GM12878 (cell line): Measurements from ENCODE around the gene MOGAT3. TPM values are rescaled to one million over a fixed set of nuclear protein-coding genes. Genes with fewer than 3 reads are reported as not detected.

Experiments
- ATAC-seq: fragments of 200-7000 bp; cut with Tn5 transposase; 3 replicates; pipeline ENCODE4 v1.9.1; 2020; ENCODE audit warnings: mild to moderate bottlenecking, moderate library complexity
- BruUV-seq: library from RNA; stranded (reverse); fragments of 400-500 nt; replicated peaks from 2 replicates; lab custom pipeline; 2021; lab: Mats Ljungman, UMichigan
- CTCF ChIA-PET: fragments of 300-600 bp; sonication (Branson Sonifier 250); formaldehyde crosslinking; extraction: SDS; loops from one replicate; lab custom pipeline; 2021; ENCODE audit warnings: inconsistent platforms; lab: Yijun Ruan, JAX
- POLR2A ChIA-PET: fragments of 350-600 bp; formaldehyde crosslinking; extraction: SDS; loops from one replicate; lab custom pipeline; 2021; ENCODE audit warnings: inconsistent platforms; lab: Charles Lee
- RAD21 ChIA-PET: fragments of 300-600 bp; sonication (Branson Sonifier 250); formaldehyde crosslinking; loops from one replicate; lab custom pipeline; 2023; ENCODE audit warnings: antibody characterized with exemption; ENCODE audit not compliant: unreplicated experiment; lab: Charles Lee
- SMC1A ChIA-PET: fragments of 300-600 bp; sonication (Branson Sonifier 250); formaldehyde crosslinking; loops from one replicate; lab custom pipeline; 2023; ENCODE audit not compliant: unreplicated experiment, uncharacterized antibody; lab: Charles Lee
- DNase-seq: peaks from one replicate; pipeline ENCODE4 v3.0.0-alpha.2; 2011; ENCODE audit warnings: low read depth, low spot score
- FAIRE-seq: peaks from 3 replicates; lab custom pipeline; 2011; peaks lifted over from hg19 to GRCh38; lab: Jason Lieb, UNC
- H2AFZ ChIP-seq: 2 replicates; pipeline ENCODE4 v1.6.0; 2011; ENCODE audit warnings: low read depth, low read length, control low read depth; ENCODE audit not compliant: control insufficient read depth
- H3K27ac ChIP-seq: 2 replicates; pipeline ENCODE4 v1.5.1; 2011; ENCODE audit warnings: control low read depth; ENCODE audit not compliant: control insufficient read depth, insufficient read depth
- H3K27me3 ChIP-seq, 2 experiments: replicated peaks in 1 of 2; 2 replicates each; pipeline versions ENCODE4 v1.6.0 to v1.6.1; 2011; ENCODE audit warnings: low read length in 1 of 2; ENCODE audit not compliant: control insufficient read depth in 2 of 2, insufficient read depth in 2 of 2
- H3K36me3 ChIP-seq, 2 experiments: 2 replicates each; pipeline ENCODE4 v1.5.1; 2011; ENCODE audit warnings: low read length in 1 of 2; ENCODE audit not compliant: control insufficient read depth in 2 of 2, insufficient read depth in 2 of 2
- H3K4me1 ChIP-seq: 2 replicates; pipeline ENCODE4 v1.6.1; 2011; ENCODE audit warnings: mild to moderate bottlenecking, low read length, moderate library complexity, mixed read lengths; ENCODE audit not compliant: control insufficient read depth, insufficient read depth
- H3K4me2 ChIP-seq: 2 replicates; pipeline ENCODE4 v1.6.0; 2011; ENCODE audit warnings: control low read depth; ENCODE audit not compliant: control insufficient read depth, insufficient read depth
- H3K4me3 ChIP-seq: fragments of 200-600 bp; sonication (generic); 2 replicates; pipeline ENCODE4 v1.5.1; 2016
- H3K79me2 ChIP-seq: 2 replicates; pipeline ENCODE4 v1.6.0; 2011; ENCODE audit warnings: low read length; ENCODE audit not compliant: control insufficient read depth, insufficient read depth
- H3K9ac ChIP-seq: 2 replicates; pipeline ENCODE4 v1.8.0; 2011; ENCODE audit warnings: low read length, control low read depth, mixed read lengths; ENCODE audit not compliant: control insufficient read depth, insufficient read depth
- H3K9me3 ChIP-seq: replicated peaks from 3 replicates; pipeline ENCODE4 v1.5.1; 2011; ENCODE audit warnings: mild to moderate bottlenecking, low read length; ENCODE audit not compliant: control insufficient read depth, insufficient read depth
- H4K20me1 ChIP-seq: 2 replicates; pipeline ENCODE4 v1.6.0; 2011; ENCODE audit not compliant: control insufficient read depth, insufficient read depth
- FOS ChIP-seq: IDR thresholded peaks from 3 replicates; pipeline ENCODE4 v1.6.1; 2011; ENCODE audit warnings: borderline replicate concordance; ENCODE audit not compliant: insufficient read length; ENCODE audit errors: extremely low read depth
- PAX5 ChIP-seq: IDR thresholded peaks from 2 replicates; pipeline ENCODE4 v1.6.1; 2011; ENCODE audit warnings: low read depth, low read length, borderline replicate concordance
- RCOR1 ChIP-seq: conservative IDR thresholded peaks from 2 replicates; pipeline ENCODE4 v1.6.1; 2012; ENCODE audit warnings: low read depth, low read length, improper control_type of control experiment
- SMARCA5 ChIP-seq: fragments of 450-650 bp; IDR thresholded peaks from 2 replicates; pipeline ENCODE4 v1.6.1; 2017; ENCODE audit warnings: mild to moderate bottlenecking
- SPI1 ChIP-seq: IDR thresholded peaks from 2 replicates; pipeline ENCODE4 v1.6.1; 2011; ENCODE audit warnings: low read depth, mild to moderate bottlenecking, low read length, moderate library complexity, borderline replicate concordance; ENCODE audit not compliant: insufficient read depth
- SUZ12 ChIP-seq: fragments of 200-600 bp; sonication (generic); IDR thresholded peaks from one replicate; pipeline ENCODE4 v1.6.1; 2018; ENCODE audit warnings: antibody characterized with exemption, mild to moderate bottlenecking; ENCODE audit not compliant: unreplicated experiment
- TCF12 ChIP-seq: IDR thresholded peaks from 2 replicates; pipeline ENCODE4 v1.6.1; 2011; ENCODE audit warnings: low read depth, mild to moderate bottlenecking, low read length
- TCF3 ChIP-seq: IDR thresholded peaks from 2 replicates; pipeline ENCODE4 v1.6.1; 2012; ENCODE audit warnings: low read depth, mild to moderate bottlenecking, low read length, borderline replicate concordance; ENCODE audit not compliant: insufficient read depth
- ZNF217 ChIP-seq: fragments of 450-650 bp; IDR thresholded peaks from 2 replicates; pipeline ENCODE4 v1.6.1; 2017; ENCODE audit warnings: antibody characterized with exemption, mild to moderate bottlenecking
- WGBS: methylation state at CpG from one replicate; pipeline ENCODE4 v1.1.6; 2016; ENCODE audit warnings: low lambda C conversion rate; ENCODE audit not compliant: insufficient replicate concordance, insufficient coverage; ENCODE audit errors: missing lambda C conversion rate; 5-methylcytosine and 5-hydroxymethylcytosine counted together
- in situ Hi-C: fragments of 300-500 bp; cut with MboI; formaldehyde crosslinking; loops from 9 replicates; pipeline ENCODE4 v1.14.3; 2018; ENCODE audit warnings: mixed read lengths
- intact Hi-C: fragments of 100-400 bp; cut with micrococcal nuclease; formaldehyde crosslinking; loops from one replicate; pipeline ENCODE4 v1.14.2; 2022; ENCODE audit not compliant: unreplicated experiment
- polyA plus RNA-seq, 11 experiments: library from polyadenylated mRNA; depleted of rRNA in 4 of 11; unstranded in 6 of 11; stranded (reverse) in 5 of 11; fragments of >200 nt; fragmentation: Nextera tagmentation in 4 of 11; fragmentation: Illumina TruSeq in 1 of 11; extraction: Ambion mirVana in 4 of 11; extraction: Trizol in 1 of 11; gene quantifications; 1 replicate in 1 of 11; 2 replicates in 10 of 11; pipeline versions ENCODE4 v1.2.1 to v1.2.3, GENCODE V29; 2011 to 2016; ENCODE audit warnings: inconsistent platforms in 2 of 11, missing spikeins in 2 of 11, low read depth in 1 of 11
- total RNA-seq, 4 experiments: library from RNA; depleted of rRNA in 3 of 4; stranded (reverse); fragments of >200 nt in 3 of 4; fragmentation: Illumina TruSeq in 1 of 4; extraction: Trizol in 1 of 4; gene quantifications; 2 replicates each; pipeline versions ENCODE4 v1.2.1 to v1.2.3, GENCODE V29; 2013 to 2021

MOGAT3 gene
- total and polyA plus RNA-seq, 10 of the 15 experiments (the other 5 are each of a cell fraction or from before 2014, with no cell fraction given), result 0.11 TPM; not detected in 9

DNA sequence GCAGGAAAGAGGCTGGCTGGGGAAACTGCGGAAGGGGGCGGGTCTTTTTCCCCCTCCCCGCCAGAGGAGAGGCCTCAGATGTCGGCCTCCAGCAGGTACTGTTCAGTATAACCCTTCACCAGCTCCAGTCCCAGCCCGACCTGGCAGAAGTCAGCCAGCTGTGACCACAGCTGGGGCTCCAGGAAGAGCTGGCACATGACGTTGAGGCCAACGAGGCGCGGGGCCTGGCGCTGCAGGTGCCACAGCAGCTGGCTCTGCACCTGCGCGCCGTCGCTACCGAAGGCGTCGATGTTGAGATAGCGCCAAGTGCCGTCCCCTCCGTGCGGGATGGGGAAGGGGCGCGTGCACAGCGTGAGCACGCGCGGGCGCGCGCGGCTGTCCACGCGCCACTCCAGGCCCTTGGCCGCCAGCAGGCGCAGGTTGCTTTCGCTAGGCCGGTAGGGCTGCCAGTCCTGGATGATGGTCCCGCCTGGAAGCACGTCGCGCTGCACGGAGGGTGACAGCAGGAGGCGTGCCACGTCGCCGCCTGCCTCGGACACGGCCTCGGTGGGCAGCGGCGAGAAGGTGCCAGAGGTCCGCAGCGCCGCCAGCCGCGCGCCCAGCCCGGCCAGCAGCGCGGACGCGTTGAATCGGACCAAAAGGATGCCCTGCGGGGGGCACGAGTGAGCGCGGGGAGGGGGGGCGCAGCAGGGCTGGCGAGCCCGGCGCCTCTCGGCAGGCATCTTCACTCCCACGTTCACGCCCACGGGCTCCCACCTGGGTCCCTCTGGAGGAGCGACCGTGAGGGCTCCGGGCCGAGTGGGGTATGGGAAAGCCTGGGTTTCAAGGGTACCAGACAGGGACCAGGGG is 28.6 kb downstream of the MOGAT3 start:
- CTCF ChIA-PET, result interaction anchor here (0.5 to 6.1 kb wide), 6 partner anchors 16 to 110 kb away, joined by 3 to 80 read pairs (median 12); no protein-coding TSS in a partner anchor
- no TSS peak for BruUV-seq
- FAIRE-seq (no peak), DNase-seq (no peak), ATAC-seq (no peak)
- no peaks in the 10 kb centered on the region; the same call in 2 of the 3 replicates for H3K9me3 ChIP-seq
- peaks cover 7% of the 10 kb centered on the region; the same call in 1 of the 2 replicates for H3K4me1 ChIP-seq
- no peaks in the 10 kb centered on the region for H3K36me3 ChIP-seq
- SMC1A ChIA-PET, result interaction anchor here (1.1 to 2.6 kb wide), 4 partner anchors 27 to 119 kb away, joined by 3 to 10 read pairs (median 4); partner anchors contain the start of genes PLOD3 and ZNHIT1
- TF ChIP-seq TCF12 (0 out of 2 replicates have a peak, but pooled peaks have one; percentile 18), PAX5 (peak; percentile 59; the same call in 1 of the 2 replicates), RCOR1 (no peak), SPI1 (no peak), SUZ12 (peak; percentile 73), SMARCA5 (no peak), ZNF217 (no peak), TCF3 (peak; percentile 73; the same call in 1 of the 2 replicates), FOS (no peak)
- in situ Hi-C loops, result no loop called here
- H3K9ac ChIP-seq, result no peak overlapping the region
- H3K79me2 ChIP-seq, result no peaks in the 10 kb centered on the region
- H2AFZ ChIP-seq, result no peak overlapping the region
- WGBS, result 10% methylated on average over 59 of the region's 79 CpGs
- POLR2A ChIA-PET, result no interaction called here
- intact Hi-C loops, result no loop called here
- no peaks in the 10 kb centered on the region for H4K20me1 ChIP-seq
- no peak overlapping the region for H3K4me3 ChIP-seq
- no peak overlapping the region for H3K27ac ChIP-seq
- H3K27me3 ChIP-seq, result peaks cover 26 to 30% of the 10 kb centered on the region in 2 experiments
- no peak overlapping the region for H3K4me2 ChIP-seq
- RAD21 ChIA-PET, result interaction anchor here (2.7 kb wide), 1 partner anchor 28 kb away, joined by 20 read pairs; no protein-coding TSS in a partner anchor
